HG02571 (cell line): ENCODE measurements around the gene NBPF26.
"Not testable (repeated sequence)": the region's sequence is repeated elsewhere in the genome, so short reads cannot be mapped to it uniquely, and the experiment has no call there.

Experiments
- ATAC-seq: cut with Tn5 transposase; IDR thresholded peaks from one replicate; pipeline ENCODE4 v1.9.1; 2021; ENCODE audit warnings: mild to moderate bottlenecking, moderate library complexity; ENCODE audit not compliant: unreplicated experiment

Gene NBPF26

GRCh38 chr1:120850537-120851421 lies 127.0 kb downstream of the NBPF26 start:
- ATAC-seq = peak; percentile 77

DNA sequence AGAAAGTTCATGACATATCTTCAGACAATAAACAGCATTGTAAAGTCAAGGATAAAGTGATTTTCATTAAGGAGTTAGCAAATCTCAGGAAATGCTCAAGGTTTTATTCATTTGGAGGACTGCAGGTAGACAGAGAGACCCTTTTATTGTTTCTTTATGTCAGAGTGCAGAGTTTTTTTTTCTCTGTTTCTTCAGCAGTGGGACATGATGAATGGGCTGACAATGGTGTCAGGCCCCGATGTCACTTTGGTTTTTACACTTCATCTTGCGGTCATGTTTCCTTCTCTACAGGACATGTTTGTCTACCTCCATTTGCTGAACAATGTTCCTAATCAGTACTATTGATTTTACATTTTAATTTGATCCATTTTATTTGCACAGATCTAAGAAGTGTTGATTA lies 134.4 kb downstream of the NBPF26 start:
- not testable (repeated sequence) for ATAC-seq

GRCh38 chr1:120859615-120860234 lies 136.0 kb downstream of the NBPF26 start:
- not testable (repeated sequence) for ATAC-seq

GRCh38 chr1:120878206-120878605 lies 154.5 kb downstream of the NBPF26 start:
- not testable (repeated sequence) for ATAC-seq

DNA sequence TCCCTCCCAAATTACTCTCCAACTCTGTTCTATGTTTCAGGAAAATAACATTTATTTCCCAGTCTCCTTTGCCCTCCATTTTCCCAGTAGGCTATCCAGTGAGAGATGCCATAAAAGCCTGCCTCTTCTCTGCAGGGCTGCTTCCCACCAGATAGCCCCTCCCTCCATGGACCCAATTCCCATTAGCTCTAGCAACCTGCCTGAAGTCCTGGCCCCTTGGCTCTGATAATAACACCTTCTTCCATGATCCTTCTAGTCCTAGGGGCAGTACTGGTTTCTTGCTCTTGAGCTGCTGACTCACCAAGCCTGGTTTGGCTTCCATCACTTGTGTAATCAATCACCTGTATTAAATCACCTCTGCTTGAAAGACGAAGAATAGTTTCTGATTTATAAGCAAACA lies 156.3 kb downstream of the NBPF26 start:
- not testable (repeated sequence) for ATAC-seq

- ATAC-seq = not testable (repeated sequence)
Observed at GRCh38 chr1:120881934-120882333, 158.2 kb downstream of the NBPF26 start.
